Measurements from ENCODE around the gene CALN1.

DNA sequence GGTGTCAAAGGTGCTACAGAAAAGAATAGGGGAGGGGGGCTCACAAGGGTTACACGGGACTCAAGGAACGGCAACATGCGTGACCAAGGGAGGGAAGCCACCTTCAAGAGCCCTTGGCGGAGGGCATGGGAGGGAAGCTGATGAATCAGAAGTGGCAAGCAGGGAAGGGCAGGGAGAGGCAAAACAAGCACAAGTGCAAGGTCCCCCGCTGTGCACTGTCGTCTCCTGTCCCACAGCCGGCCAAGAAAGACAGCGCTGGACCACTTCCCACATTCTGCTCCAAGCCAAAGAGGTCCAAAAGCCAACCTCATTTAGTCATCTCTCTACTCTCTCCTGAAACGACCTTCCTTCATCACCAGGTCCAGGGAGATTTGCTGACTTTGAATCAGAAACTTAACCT is 102.7 kb downstream of the CALN1 start:
- TF ChIP-seq POLR2AphosphoS5 (IDR thresholded peaks at IDR 0.05) (no peak), POLR2A (IDR thresholded peaks at IDR 0.05) (no peak)
- TF ChIP-seq, protein P1, sequence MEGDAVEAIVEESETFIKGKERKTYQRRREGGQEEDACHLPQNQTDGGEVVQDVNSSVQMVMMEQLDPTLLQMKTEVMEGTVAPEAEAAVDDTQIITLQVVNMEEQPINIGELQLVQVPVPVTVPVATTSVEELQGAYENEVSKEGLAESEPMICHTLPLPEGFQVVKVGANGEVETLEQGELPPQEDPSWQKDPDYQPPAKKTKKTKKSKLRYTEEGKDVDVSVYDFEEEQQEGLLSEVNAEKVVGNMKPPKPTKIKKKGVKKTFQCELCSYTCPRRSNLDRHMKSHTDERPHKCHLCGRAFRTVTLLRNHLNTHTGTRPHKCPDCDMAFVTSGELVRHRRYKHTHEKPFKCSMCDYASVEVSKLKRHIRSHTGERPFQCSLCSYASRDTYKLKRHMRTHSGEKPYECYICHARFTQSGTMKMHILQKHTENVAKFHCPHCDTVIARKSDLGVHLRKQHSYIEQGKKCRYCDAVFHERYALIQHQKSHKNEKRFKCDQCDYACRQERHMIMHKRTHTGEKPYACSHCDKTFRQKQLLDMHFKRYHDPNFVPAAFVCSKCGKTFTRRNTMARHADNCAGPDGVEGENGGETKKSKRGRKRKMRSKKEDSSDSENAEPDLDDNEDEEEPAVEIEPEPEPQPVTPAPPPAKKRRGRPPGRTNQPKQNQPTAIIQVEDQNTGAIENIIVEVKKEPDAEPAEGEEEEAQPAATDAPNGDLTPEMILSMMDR (IDR thresholded peaks at IDR 0.05): no peak
